ENCODE measurements around the gene OPCML.

OPCML gene

DNA sequence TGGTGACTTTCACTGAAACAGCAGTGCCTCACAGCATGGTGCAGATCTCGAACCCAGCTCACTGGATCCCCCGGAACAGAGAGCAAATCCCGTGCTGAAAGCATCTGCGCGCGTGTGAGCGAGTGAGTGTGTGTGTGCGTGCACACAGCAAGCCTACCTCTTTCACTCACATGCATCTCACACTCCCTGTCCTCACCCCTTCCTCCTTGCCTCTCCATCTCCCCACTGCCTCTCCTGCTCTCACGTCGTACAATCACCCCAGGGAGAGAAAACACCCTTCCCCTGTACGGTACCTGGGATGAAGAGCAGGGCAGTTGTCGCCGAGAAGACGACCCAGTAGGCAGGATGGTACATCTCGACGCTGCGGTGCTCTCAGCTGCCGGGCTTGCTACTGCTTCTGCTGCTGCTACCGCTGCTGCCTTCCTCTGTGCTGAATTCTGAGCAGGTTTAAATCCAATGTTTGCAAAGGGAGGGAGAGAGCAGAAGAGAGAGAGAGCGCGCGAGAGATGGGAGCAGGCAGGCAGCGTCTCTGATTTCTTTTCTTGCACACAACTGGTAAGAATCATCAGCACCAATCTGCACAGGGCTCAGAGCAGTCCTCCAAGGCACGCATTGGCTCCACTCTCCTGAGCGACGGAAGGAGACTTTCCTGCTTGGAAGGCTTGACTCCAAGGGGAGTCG is at the start of gene OPCML:
Gene OPCML, minus strand, starts transcription at position 531 of the 681 bp plus-strand sequence.
- no peak for DNase-seq

GRCh38 chr11:133581091-133581490 is 48.8 kb upstream of the OPCML start:
- no peak for DNase-seq

DNA sequence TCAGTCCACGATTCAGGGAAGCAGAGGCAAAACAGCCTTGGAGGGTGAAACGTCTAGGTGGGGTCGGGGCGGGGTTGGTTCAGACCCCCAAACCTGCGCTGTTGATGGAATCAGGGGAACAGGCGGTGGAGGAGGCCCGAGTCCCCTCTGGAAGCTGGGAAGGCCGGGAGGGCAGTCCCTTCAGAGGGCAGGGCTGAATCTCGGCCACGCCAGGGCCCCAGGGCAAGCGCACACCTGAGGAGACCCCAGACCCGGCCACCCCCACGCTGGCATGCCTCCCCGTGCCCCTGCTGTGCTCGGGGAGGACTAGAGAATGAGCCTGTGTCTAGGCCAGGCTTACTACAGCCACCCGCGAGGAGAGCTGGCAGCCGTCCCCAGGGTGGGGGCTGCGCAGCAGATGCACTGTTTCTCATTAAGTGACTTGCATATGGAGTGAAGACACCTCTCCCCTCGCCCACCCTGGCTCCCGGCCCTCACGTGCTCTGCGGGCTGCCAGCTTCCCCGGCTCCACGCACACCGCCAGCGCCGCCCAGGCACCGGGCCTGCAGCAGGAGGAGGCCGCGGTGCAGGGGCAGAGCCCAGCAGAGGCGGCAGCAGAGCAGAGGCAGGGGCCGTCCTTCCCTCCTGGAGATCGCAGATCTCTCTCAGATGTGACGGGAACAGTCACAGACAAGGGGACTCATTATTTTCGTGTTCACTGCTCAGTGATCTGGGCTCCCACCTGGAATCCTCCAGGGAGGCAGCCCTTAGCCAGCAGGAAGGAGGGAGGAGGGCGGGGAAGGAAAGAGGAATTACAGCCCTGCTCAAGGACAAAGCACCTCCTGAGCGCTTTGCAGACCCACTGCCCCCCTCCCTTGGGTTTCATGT is 47.1 kb upstream of the OPCML start:
- DNase-seq, result no peak

DNA sequence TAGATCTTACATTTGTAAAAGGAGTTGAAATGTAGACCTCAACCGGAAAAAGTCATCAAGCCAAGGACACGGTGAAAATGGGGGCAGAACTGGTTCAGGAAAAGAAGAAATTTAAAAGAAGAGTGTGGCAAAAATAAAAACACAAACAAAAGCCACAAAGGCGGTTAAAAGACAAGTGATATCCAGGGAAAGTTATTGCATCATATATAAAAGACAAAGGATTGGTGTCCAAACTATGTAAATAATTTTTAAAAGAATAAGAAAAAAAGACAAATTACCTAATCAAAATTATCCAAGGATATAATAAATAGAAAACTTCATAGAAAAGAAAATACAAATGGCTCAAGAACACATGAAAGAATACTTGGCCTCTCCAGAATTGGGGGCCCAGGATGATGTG is 45.1 kb upstream of the OPCML start:
- DNase-seq, result no peak

DNA sequence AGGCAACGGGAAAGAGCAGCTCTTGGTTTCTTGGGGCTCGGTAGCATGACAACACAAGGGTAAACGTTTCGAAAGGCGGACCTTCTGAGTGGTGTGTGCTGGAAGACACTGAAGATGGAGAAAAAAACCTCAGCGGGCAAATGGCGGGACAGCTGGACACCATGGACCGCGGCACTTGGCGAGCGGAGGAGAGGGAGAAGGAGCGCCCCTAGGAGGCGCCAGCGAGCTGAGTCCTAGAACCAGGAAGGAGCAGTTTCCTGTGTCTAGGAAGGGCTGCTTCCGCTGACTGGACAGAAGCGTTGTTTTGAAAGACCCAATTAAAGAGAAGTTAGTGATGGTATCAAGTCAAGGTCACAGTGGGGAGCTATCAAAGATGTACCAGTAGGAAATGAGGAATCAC is 44.0 kb upstream of the OPCML start:
- DNase-seq, result no peak

DNA sequence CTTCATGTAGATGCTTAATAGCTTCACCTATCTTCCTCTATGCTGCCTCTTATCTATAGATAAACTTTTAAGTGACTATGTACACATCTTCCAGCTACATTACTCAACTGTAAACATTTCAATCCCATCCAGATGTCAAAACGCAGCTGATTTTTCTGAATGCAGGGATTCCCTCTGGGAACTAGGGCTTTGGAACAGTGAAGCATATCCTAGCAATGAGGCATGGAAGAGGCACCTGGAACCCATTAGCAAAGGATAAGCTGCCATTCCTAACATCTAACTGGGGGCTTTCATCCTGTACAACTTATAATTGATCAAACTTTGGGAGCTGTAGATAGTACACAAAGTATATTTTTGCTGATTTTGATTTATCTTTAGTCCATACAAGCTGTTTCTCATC is 40.8 kb upstream of the OPCML start:
- DNase-seq, result no peak

DNA sequence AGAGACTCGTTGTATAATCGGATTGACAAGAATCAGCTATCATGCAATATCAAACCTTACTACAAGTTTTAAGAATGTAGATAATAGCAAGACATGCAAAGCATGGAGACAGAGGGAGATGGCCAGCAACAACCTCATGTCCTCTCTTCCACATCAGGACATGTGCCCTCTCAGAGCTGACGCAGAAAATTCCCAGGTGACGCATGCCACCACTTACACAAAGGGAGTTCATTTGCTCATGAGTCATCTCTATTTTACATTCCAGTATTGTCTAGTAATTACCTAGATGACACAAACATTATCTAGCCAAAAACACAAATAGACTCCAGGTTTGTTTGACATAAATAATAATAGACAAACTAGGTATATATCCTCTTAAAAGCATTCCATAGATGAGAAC is 38.1 kb upstream of the OPCML start:
- DNase-seq, result no peak

GRCh38 chr11:133563505-133564025 is 31.3 kb upstream of the OPCML start:
- DNase-seq, result no peak

DNA sequence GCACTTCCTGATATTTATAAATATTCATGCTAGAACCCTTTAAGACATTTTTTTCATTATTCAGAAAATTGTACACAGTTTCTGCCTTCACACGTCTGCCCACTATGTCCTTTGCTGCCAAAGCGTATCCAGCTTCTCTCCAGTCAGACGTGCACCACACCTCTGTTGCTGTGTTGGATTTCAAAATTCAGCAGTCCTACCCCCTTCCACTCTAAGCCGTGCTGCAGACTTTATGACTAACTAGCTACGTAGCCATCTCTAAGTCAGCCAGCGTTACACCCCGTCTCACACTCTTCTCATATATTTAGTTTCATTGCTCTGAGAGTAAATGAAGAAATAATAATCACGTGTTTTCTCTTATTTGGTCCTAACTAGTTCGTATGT is 28.2 kb upstream of the OPCML start:
- DNase-seq, result no peak

DNA sequence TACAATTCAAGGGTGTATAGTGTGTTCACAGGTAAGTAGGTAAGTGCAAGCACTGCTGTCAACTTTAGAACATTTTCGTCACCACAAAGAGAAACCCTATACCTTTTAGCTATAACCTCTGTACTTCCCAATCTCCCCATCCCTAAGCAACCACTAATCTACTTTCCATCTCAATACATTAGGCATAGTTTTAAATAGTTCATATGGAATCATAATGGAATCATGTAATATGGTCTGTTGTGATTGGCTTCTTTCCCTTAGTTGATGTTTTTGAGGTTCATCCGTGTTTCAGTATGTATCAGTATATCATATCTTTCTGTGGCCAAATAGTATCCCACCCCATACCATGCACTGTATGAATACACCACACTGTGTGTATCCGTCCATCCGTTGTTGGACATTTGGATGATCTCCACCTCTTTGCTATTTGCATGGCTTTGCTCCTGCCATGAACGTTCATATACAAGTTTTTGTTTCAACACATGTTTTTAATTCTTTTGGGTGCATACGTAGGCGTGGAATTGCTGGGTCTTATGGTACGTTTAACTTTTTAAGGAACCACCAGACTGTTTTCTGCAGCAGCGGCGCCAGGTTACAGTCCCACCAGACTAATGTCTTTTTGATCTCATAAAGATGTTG is 27.7 kb upstream of the OPCML start:
- DNase-seq, result no peak

DNA sequence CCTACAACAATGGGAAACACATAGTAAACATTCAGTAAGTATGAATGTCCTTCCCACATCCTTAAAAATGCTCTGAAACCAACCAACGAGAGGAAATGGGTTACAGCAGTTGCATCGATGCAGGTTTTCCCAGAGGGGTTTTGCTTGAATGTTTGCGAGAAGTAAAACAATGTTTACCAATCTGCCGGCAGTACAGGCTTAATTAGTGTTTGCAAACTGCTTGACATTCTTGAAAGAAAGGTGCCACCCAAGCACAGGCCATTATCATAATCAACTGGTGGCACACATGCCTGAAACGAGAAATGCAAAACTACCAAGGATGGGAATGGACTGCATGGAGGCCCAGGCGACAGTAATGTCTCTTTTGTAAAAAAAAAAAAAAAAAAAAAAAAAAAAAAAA is 27.1 kb upstream of the OPCML start:
- no peak for DNase-seq

DNA sequence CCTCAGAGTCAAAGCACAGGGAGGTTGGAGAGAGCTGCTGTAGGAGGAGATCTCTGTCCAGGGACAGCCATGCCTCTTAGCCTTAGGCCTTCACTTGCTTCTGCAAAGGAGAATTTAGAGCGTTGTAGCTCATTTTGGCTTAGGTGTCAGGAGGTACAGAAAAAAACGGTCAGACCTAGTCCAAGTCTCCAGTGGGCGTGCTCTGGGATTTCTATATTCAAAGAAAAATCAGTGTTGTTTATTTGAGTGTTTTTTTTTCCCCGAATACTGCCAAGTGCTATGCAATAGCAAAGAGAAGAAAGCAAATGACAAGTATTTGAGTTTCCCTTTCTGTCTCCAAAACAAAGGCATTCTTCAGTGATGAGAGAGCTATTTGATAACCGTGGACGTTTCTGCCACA is 22.7 kb upstream of the OPCML start:
- no peak for DNase-seq

- no peak for DNase-seq
These were observed 21.8 kb upstream of the OPCML start for GRCh38 chr11:133553885-133554740.

DNA sequence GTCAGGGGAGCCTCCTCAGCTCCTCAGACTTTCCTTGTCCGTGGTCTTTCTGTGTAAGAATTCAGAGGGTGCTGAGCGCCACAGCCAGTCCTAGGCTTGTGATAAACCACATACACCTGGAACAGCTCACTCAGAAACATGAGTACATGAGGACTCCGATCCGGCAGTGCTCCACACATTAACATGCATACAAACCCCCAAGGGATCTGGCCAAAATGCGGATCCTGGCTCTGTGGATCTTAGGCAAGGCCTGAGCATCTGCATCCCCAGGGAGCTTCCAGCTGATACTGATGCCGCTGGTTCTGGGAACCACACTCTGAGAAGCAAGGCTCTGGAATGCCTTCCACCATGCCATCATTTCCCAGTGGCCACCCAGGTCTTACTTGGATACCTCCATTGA is 20.6 kb upstream of the OPCML start:
- no peak for DNase-seq

- DNase-seq, result no peak
These were observed 18.8 kb upstream of the OPCML start for GRCh38 chr11:133551064-133551463.

DNA sequence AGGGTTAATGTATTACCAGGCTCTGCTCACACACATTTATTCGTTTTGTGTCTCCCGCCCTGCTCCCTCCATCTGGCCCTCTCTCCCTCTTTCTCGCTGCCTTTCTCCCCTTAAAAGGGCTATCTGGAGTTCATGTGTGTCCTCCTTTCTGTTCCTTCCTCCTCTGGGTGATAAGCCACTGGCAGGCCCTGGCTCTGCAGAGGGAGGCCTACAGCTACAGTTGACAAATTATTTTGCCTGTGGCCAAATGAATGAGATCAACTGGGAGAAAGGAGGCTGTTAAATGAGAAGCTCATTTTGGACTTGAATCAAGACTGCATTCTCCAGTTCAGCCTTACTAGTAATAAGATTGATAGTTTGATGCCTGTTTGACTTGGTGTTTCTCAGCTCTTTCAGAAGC is 17.5 kb upstream of the OPCML start:
- DNase-seq, result no peak

GRCh38 chr11:133548641-133549040 is 16.3 kb upstream of the OPCML start:
- no peak for DNase-seq

GRCh38 chr11:133547808-133548494 is 15.7 kb upstream of the OPCML start:
- DNase-seq, result no peak

DNA sequence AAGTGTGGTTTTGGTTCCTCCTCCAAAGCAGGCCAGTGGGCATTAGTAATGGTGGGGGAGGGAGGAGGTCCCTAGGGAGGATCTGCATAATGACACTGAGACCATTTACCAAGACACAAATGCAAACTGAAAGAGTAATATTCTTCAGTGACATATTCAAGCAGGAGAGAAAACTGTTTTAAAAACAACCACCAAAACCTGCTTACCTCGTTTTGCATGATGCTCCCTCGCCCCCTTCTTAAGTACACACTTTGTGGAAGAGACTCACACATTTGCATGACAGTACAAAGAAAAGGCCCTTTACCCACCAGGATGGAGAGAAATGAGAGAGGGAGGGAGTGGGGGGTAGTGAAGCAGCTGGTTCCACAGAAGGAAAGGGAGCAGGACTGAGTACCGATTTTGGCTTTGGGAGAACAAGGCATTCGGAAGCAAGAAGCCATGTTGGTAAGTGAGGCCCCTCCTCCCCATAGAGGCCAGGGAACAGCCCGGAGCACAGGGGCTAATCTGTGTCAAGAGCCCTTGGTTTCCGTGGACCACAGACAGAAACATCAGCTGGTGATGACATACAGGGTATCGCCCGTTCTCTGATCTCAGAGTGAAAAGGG is 13.0 kb upstream of the OPCML start:
- DNase-seq, result no peak

GRCh38 chr11:133541720-133542095 is 9.4 kb upstream of the OPCML start:
- no peak for DNase-seq

- no peak for DNase-seq
These were observed 8.9 kb upstream of the OPCML start for GRCh38 chr11:133541021-133541719.

Data from OCI-M1 (cell line).